NCI-H748 (cell line): Measurements from ENCODE around the gene CNNM4.
A peak's percentile ranks its signal among the peaks of the same experiment; 100 is the strongest.

Experiments
- DNase-seq: peaks from one replicate; lab custom pipeline; 2025; ENCODE audit not compliant: unreplicated experiment; lab: John Stamatoyannopoulos, UW

CNNM4 gene

GRCh38 chr2:96810783-96811192 is 50.1 kb downstream of the CNNM4 start:
- DNase-seq, result no peak

GRCh38 chr2:96811917-96812316 is 51.2 kb downstream of the CNNM4 start:
- DNase-seq, result no peak

DNA sequence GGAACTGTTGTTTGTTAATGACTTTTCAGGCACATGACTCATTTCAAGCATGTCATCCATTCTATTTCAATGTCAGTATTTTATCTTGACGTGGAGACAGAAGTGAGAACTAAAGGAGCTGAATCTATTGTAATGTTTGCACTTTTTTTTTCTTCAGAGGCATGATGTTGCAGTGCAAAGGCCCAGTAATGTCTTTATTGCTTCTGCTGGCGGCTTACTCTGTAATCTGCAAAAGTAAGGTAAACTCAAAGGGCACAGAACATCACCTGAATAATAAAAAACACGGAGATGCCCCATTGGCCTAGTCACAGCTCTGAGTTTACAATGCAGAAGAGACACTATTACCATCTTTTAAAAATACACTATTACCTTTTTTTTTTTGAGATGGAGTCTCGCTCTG is 53.0 kb downstream of the CNNM4 start:
- DNase-seq, result no peak

DNA sequence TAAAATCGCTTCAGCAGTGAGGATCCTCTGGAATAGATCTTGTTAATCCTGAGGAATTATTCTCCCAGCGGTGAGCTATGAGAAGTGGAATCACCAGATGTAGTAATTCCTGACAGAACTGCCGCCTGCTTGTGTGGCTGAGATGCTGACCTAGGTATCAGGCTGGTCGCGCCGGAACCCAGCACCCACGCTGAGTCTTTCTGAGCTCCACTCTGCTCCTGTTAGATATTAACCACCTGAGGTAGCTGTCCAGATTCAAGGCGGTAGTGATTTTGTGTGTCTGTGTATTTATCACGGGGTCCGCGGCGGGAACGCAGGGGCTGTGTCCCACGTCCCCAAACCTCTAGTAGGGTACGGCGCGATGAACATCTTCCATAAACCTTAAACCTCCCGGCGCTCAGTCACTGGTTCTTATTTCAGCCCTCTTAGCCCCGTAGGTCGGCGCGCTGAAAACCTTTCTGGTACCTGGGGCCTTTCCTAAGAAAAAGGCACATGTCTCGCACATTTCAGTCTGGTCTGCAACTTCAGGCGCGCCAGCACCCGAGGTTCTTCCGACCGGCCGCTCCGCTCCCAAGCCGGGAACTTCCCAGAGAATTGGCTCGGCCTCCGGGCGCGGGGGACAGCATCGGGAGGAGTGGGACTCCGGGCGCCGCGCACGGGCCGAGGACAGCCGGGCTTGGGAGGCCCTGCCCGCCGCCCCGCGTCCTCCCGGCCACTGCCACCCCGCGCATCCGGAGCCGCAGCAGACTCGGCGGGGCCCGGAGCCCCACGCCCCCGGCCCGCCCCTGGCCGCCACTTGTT is 54.8 kb downstream of the CNNM4 start:
- DNase-seq, result peak; percentile 30

DNA sequence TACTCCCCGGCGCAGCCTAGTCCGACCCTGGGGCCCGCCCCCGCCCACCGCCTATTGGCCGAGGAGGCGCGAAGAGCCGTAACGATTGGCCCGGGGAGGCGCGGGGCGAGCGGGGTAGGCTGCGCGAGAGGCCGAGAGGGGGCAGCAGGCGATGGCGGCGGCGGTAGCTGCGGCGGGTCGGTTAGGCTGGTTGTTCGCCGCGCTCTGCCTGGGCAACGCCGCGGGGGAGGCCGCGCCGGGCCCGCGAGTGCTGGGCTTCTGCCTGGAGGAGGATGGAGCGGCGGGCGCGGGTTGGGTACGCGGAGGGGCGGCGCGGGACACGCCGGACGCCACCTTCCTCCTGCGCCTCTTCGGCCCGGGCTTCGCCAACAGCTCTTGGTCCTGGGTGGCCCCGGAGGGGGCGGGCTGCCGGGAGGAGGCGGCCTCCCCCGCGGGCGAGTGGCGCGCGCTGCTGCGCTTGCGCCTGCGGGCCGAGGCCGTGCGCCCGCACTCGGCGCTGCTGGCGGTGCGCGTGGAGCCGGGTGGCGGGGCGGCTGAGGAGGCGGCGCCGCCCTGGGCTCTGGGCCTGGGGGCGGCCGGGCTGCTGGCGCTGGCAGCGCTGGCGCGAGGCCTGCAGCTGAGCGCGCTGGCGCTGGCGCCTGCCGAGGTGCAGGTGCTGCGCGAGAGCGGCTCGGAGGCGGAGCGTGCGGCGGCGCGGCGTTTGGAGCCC is 55.6 kb downstream of the CNNM4 start, which contains the start of gene CNNM3:
CNNM3 (plus strand) TSS at position 142 of the 709 bp plus-strand sequence; CDS start at position 152, 10 bp downstream.
- peak; percentile 93 for DNase-seq

- peak; percentile 49 for DNase-seq
Measured at GRCh38 chr2:96816836-96817702, 56.4 kb downstream of the CNNM4 start.

DNA sequence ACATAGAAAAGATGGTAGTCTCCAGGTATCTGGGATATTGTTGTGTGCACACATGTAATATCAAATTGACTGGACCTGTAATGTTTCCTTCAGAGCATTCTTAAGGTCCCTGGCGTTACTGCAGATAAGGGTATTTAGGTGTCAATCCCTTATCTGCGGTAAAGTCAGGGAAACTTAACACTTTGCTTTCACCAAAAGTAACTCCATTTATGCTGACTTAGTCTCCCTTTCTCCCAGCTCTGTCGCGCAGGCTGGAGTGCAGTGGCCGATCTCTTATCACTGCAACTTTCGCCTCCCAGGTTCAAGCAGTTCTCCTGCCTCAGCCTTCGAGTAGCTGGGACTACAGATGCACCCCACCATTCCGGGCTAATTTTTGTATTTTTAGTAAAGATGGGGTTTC is 57.2 kb downstream of the CNNM4 start:
- DNase-seq, result no peak

GRCh38 chr2:96819128-96819875 is 58.6 kb downstream of the CNNM4 start:
- peak; percentile 36 for DNase-seq

DNA sequence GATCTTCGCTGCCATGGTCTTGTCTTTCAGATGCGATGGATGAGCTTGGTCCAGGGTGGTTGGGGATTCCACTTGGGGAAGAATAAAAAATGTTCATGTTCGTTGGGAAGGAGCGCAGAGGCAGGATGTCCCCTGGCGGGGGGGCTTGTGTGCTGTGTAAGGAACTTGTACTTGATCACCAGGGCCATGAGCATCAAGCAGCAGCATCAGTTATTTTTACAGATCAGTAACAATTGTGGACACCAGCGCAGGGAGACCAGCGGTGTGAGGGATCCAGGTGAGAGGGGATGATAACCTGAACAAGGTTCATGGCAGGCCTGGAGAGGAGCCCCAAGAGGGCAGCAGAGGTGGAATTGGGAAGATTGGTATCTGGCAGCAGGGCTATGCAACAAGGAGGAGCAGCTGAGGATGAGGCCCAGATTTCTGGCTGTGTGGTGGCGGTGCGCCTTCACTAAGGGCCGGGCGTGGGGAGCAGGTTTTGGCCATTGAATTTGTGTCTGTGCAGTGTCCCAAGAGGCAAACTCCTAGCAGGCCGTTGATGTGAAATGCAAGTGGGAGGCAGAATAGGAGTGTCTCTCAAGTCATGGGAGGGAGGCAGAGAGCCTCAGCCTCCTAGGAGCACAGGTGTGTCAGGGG is 59.3 kb downstream of the CNNM4 start:
- no peak for DNase-seq

GRCh38 chr2:96821113-96821675 is 60.5 kb downstream of the CNNM4 start:
- no peak for DNase-seq

- no peak for DNase-seq
Measured at GRCh38 chr2:96822786-96823185, 62.1 kb downstream of the CNNM4 start.

- DNase-seq, result no peak
Measured at GRCh38 chr2:96823198-96823597, 62.5 kb downstream of the CNNM4 start.

DNA sequence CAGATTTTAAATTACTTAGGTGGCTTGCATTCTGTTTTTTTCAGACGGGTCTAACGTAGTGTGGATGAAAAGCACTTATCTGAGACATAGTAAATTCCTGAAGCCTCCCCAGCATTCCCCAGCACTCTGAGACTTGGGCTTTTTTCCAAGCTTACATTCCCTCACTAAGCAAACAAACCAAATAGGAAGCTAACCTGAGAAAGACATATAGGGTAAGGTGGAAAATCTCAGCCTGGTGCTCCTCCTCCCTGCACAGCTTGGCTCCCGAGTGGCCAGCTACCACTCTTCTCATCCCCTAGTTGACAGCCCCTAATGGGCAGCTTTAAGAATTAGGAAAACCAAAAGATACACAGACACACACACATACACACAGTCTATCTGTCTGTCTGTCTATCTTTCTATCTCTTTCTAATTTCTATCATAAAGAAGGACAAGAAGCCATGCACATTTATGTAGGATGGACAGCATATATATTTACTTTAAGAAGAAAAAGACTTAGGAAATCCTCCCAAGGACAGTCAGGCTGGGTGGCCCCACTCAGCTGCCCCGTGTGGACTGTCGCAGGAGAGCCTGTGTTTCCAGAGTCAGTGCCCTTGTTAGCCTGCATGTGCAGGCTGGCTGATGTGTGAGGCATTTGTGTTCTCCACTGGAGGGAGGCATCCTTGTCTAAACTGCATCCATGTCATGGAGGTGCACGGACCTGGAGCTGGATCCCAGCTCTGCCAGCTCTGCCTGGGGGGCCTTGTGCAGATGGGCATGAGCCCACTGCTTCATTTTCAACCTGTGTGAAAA is 63.6 kb downstream of the CNNM4 start:
- no peak for DNase-seq

GRCh38 chr2:96825057-96825456 is 64.4 kb downstream of the CNNM4 start:
- no peak for DNase-seq

DNA sequence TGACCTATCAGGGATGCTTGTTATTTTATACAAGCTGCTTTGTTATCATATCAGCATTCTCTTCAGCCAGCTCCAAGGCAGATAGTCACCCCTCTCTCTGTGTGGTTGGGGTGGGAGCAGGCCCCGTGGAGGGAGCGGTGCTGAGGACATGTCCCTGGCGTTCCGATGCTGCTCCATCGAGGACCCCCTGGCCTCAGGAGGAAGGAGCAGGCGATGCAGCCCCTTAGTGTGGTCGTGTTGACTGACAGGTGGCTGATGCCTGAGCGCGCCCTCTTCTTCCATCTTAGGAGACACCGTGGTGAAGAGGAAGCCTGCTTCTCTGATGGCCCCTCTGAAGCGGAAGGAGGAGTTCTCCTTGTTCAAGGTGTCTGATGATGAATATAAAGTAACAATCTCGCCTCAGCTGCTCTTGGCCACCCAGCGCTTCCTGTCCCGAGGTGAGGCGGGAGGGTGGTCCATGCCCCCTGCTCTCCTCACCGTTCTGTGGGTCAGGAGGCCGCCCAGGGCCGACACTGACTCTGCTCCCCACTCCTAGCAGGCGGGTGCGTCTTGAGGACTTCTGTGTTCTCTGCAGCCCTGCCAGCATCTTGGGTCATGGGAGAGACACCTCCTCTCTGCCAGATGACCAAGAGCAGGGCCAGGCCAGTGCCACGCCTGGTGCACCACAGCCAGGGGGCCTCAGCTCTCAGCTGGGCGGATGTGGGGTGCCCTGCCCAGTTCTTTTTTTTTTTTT is 66.0 kb downstream of the CNNM4 start:
- no peak for DNase-seq

- DNase-seq, result no peak
Measured at GRCh38 chr2:96828436-96828835, 67.7 kb downstream of the CNNM4 start.

DNA sequence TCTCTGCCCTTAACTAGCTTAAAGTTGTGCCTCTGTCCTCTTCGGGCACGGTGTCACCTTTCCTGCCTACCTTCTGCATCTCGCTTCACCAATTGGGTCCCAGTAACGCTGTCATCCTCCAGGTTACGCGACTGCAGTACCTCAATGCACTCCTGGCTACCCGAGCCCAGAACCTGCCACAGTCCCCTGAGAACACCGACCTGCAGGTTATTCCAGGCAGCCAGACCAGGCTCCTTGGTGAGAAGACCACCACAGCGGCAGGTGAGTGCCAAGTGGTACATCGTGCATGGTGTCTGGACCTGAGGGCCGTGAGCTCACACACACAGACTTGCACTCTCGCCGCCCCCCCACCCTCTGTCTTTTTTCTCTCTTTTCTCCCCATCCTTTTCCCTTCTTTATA is 68.2 kb downstream of the CNNM4 start:
- DNase-seq, result no peak

DNA sequence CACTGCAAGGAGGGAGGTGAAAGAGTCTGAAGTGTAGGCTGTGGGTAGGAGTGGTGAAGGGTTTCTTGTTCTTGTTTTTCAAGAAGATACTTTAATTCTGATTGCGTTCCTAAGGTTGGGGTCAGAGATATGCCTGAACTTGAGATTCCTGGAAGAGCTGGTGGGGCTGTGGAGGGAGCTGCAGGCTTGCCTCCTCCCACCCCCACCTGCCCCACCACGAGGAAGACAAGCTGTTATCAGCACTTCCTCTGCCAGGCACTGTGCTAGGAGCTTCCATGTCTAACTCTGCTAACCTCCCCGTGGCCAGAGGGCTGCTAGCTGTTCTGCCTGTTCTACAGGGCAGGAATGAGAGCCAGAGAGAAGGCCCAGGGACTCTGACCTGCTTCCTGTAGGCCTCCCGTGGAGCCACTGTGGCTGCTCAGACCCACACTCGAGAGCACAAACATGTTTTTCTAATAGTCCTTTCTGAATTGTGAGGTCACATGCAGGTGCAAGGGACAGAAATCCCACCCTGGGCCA is 69.4 kb downstream of the CNNM4 start:
- no peak for DNase-seq
